Measurements from ENCODE around the gene DTNA. TPM values are rescaled to one million over a fixed set of nuclear protein-coding genes. Genes with fewer than 3 reads are reported as not detected.

DTNA gene
- total RNA-seq, 2 donors from 2014 or later, result not detected

GRCh38 chr18:34866739-34867138, 156.6 kb downstream of the DTNA start:
- H3K9me3 ChIP-seq (ENCODE audit: control insufficient read depth, low read length, poor library complexity, severe bottlenecking), result no peaks in the 10 kb centered on the region
- H3K27ac Mint-ChIP-seq, result peak overlapping the region; percentile 9
- DNase-seq, result no peak
- no peaks in the 10 kb centered on the region for H3K27me3 Mint-ChIP-seq
- no peaks in the 10 kb centered on the region for H3K36me3 Mint-ChIP-seq (ENCODE audit: low read depth)
- H3K4me3 Mint-ChIP-seq, result no peak overlapping the region
- H3K4me1 Mint-ChIP-seq, result no peaks in the 10 kb centered on the region
- ATAC-seq, result no peak

- ATAC-seq, result no peak
Measured at GRCh38 chr18:34867520-34867919, 157.4 kb downstream of the DTNA start.

GRCh38 chr18:34870555-34871310, 160.6 kb downstream of the DTNA start:
- no peak overlapping the region for H3K27ac Mint-ChIP-seq
- no peaks in the 10 kb centered on the region for H3K9me3 ChIP-seq (ENCODE audit: control insufficient read depth, low read length, poor library complexity, severe bottlenecking)
- H3K4me1 Mint-ChIP-seq, result no peaks in the 10 kb centered on the region
- DNase-seq, result no peak
- no peaks in the 10 kb centered on the region for H3K36me3 Mint-ChIP-seq (ENCODE audit: low read depth)
- peaks cover 5% of the 10 kb centered on the region for H3K27me3 Mint-ChIP-seq
- no peak overlapping the region for H3K4me3 Mint-ChIP-seq
- no peak for ATAC-seq

More at GRCh38 chr18:34867520-34867919, 157.4 kb downstream of the DTNA start:
- H3K36me3 Mint-ChIP-seq (ENCODE audit: low read depth), result no peaks in the 10 kb centered on the region
- no peaks in the 10 kb centered on the region for H3K27me3 Mint-ChIP-seq
- H3K4me3 Mint-ChIP-seq, result no peak overlapping the region
- no peak for DNase-seq
- H3K9me3 ChIP-seq (ENCODE audit: control insufficient read depth, low read length, poor library complexity, severe bottlenecking), result no peaks in the 10 kb centered on the region
- H3K27ac Mint-ChIP-seq, result no peak overlapping the region
- no peaks in the 10 kb centered on the region for H3K4me1 Mint-ChIP-seq

- H3K27ac Mint-ChIP-seq, result no peak overlapping the region
- ATAC-seq, result no peak
- H3K4me1 Mint-ChIP-seq, result no peaks in the 10 kb centered on the region
- H3K27me3 Mint-ChIP-seq, result peaks cover 9% of the 10 kb centered on the region
- H3K4me3 Mint-ChIP-seq, result no peak overlapping the region
- no peaks in the 10 kb centered on the region for H3K9me3 ChIP-seq (ENCODE audit: control insufficient read depth, low read length, poor library complexity, severe bottlenecking)
- no peaks in the 10 kb centered on the region for H3K36me3 Mint-ChIP-seq (ENCODE audit: low read depth)
- DNase-seq, result no peak
Measured at GRCh38 chr18:34871435-34871834, 161.3 kb downstream of the DTNA start.

GRCh38 chr18:34872066-34872465, 162.0 kb downstream of the DTNA start:
- H3K9me3 ChIP-seq (ENCODE audit: control insufficient read depth, low read length, poor library complexity, severe bottlenecking), result no peaks in the 10 kb centered on the region
- DNase-seq (no peak), ATAC-seq (no peak)
- no peak overlapping the region for H3K27ac Mint-ChIP-seq
- H3K4me3 Mint-ChIP-seq, result no peak overlapping the region
- no peaks in the 10 kb centered on the region for H3K4me1 Mint-ChIP-seq
- H3K27me3 Mint-ChIP-seq, result peaks cover 11% of the 10 kb centered on the region
- H3K36me3 Mint-ChIP-seq (ENCODE audit: low read depth), result no peaks in the 10 kb centered on the region

- no peaks in the 10 kb centered on the region for H3K9me3 ChIP-seq (ENCODE audit: control insufficient read depth, low read length, poor library complexity, severe bottlenecking)
- no peaks in the 10 kb centered on the region for H3K4me1 Mint-ChIP-seq
- H3K27ac Mint-ChIP-seq, result no peak overlapping the region
- ATAC-seq (no peak), DNase-seq (no peak)
- H3K36me3 Mint-ChIP-seq (ENCODE audit: low read depth), result no peaks in the 10 kb centered on the region
- no peak overlapping the region for H3K4me3 Mint-ChIP-seq
- peaks cover 19% of the 10 kb centered on the region for H3K27me3 Mint-ChIP-seq
Measured at GRCh38 chr18:34873986-34874580, 164.0 kb downstream of the DTNA start.

GRCh38 chr18:34875150-34875549, 165.1 kb downstream of the DTNA start:
- H3K27ac Mint-ChIP-seq, result no peak overlapping the region
- H3K27me3 Mint-ChIP-seq, result peaks cover 22% of the 10 kb centered on the region
- H3K4me1 Mint-ChIP-seq, result no peaks in the 10 kb centered on the region

GRCh38 chr18:34880403-34880802, 170.3 kb downstream of the DTNA start:
- Mint-ChIP-seq H3K27me3 (peaks cover 26% of the 10 kb centered on the region), H3K4me1 (no peaks in the 10 kb centered on the region), H3K27ac (no peak overlapping the region), H3K4me3 (no peak overlapping the region), H3K36me3 (ENCODE audit: low read depth) (no peaks in the 10 kb centered on the region)
- no peaks in the 10 kb centered on the region for H3K9me3 ChIP-seq (ENCODE audit: control insufficient read depth, low read length, poor library complexity, severe bottlenecking)
- ATAC-seq (no peak), DNase-seq (no peak)

More at GRCh38 chr18:34875150-34875549, 165.1 kb downstream of the DTNA start:
- ATAC-seq, result no peak
- Mint-ChIP-seq H3K4me3 (no peak overlapping the region), H3K36me3 (ENCODE audit: low read depth) (no peaks in the 10 kb centered on the region)
- no peak for DNase-seq
- H3K9me3 ChIP-seq (ENCODE audit: control insufficient read depth, low read length, poor library complexity, severe bottlenecking), result no peaks in the 10 kb centered on the region

- H3K9me3 ChIP-seq (ENCODE audit: control insufficient read depth, low read length, poor library complexity, severe bottlenecking), result no peaks in the 10 kb centered on the region
- ATAC-seq (no peak), DNase-seq (no peak)
- H3K27ac Mint-ChIP-seq, result no peak overlapping the region
- no peaks in the 10 kb centered on the region for H3K36me3 Mint-ChIP-seq (ENCODE audit: low read depth)
- no peak overlapping the region for H3K4me3 Mint-ChIP-seq
- peaks cover 23% of the 10 kb centered on the region for H3K27me3 Mint-ChIP-seq
- H3K4me1 Mint-ChIP-seq, result no peaks in the 10 kb centered on the region
Measured at GRCh38 chr18:34880882-34881834, 171.1 kb downstream of the DTNA start.

- Mint-ChIP-seq H3K27ac (no peak overlapping the region), H3K4me1 (no peaks in the 10 kb centered on the region), H3K4me3 (no peak overlapping the region), H3K36me3 (ENCODE audit: low read depth) (no peaks in the 10 kb centered on the region), H3K27me3 (peaks cover 18% of the 10 kb centered on the region)
- no peak for DNase-seq
- no peak for ATAC-seq
- no peaks in the 10 kb centered on the region for H3K9me3 ChIP-seq (ENCODE audit: control insufficient read depth, low read length, poor library complexity, severe bottlenecking)
Measured at GRCh38 chr18:34884436-34884835, 174.3 kb downstream of the DTNA start.

- Mint-ChIP-seq H3K4me3 (no peak overlapping the region), H3K36me3 (ENCODE audit: low read depth) (no peaks in the 10 kb centered on the region), H3K27ac (no peak overlapping the region), H3K4me1 (no peaks in the 10 kb centered on the region), H3K27me3 (peaks cover 25% of the 10 kb centered on the region)
- no peaks in the 10 kb centered on the region for H3K9me3 ChIP-seq (ENCODE audit: control insufficient read depth, low read length, poor library complexity, severe bottlenecking)
- no peak for ATAC-seq
- no peak for DNase-seq
Measured at GRCh38 chr18:34886177-34886576, 176.1 kb downstream of the DTNA start.

GRCh38 chr18:34887881-34888580, 177.9 kb downstream of the DTNA start:
- H3K9me3 ChIP-seq (ENCODE audit: control insufficient read depth, low read length, poor library complexity, severe bottlenecking), result no peaks in the 10 kb centered on the region
- no peak overlapping the region for H3K4me3 Mint-ChIP-seq

More at GRCh38 chr18:34887881-34888580, 177.9 kb downstream of the DTNA start:
- Mint-ChIP-seq H3K4me1 (no peaks in the 10 kb centered on the region), H3K27ac (no peak overlapping the region), H3K36me3 (ENCODE audit: low read depth) (no peaks in the 10 kb centered on the region), H3K27me3 (peaks cover 38% of the 10 kb centered on the region)
- ATAC-seq, result no peak
- no peak for DNase-seq
